Jurkat, Clone E6-1 (cell line): ENCODE data around the gene SHB.

Source experiments
- DNase-seq: peaks from one replicate; pipeline ENCODE4 v3.0.0-alpha.2; 2011; ENCODE audit warnings: low read depth, low spot score
- H3K4me3 ChIP-seq: 2 replicates; pipeline ENCODE4 v1.5.1; 2011; ENCODE audit warnings: mild to moderate bottlenecking, low read length, control low read depth, moderate library complexity

SHB gene

GRCh38 chr9:38090170-38090569 lies 21.1 kb upstream of the SHB start:
- no peak overlapping the region for H3K4me3 ChIP-seq
- DNase-seq: no peak

GRCh38 chr9:38089387-38090165 lies 20.5 kb upstream of the SHB start:
- no peak overlapping the region for H3K4me3 ChIP-seq
- DNase-seq: no peak

GRCh38 chr9:38088006-38088925 lies 19.2 kb upstream of the SHB start:
- DNase-seq: no peak

GRCh38 chr9:38086496-38086895 lies 17.5 kb upstream of the SHB start:
- DNase-seq: no peak
- H3K4me3 ChIP-seq: no peak overlapping the region

More at GRCh38 chr9:38088006-38088925, 19.2 kb upstream of the SHB start:
- no peak overlapping the region for H3K4me3 ChIP-seq

- H3K4me3 ChIP-seq: no peak overlapping the region
- no peak for DNase-seq
Measured at GRCh38 chr9:38085308-38085707, 16.3 kb upstream of the SHB start.

GRCh38 chr9:38084556-38084880 lies 15.5 kb upstream of the SHB start:
- no peak overlapping the region for H3K4me3 ChIP-seq
- no peak for DNase-seq

- no peak for DNase-seq
- H3K4me3 ChIP-seq: no peak overlapping the region
Measured at GRCh38 chr9:38083858-38084555, 15.0 kb upstream of the SHB start.

GRCh38 chr9:38082446-38083287 lies 13.6 kb upstream of the SHB start:
- no peak for DNase-seq
- no peak overlapping the region for H3K4me3 ChIP-seq

GRCh38 chr9:38081356-38082108 lies 12.5 kb upstream of the SHB start:
- DNase-seq: no peak

GRCh38 chr9:38079461-38080031 lies 10.5 kb upstream of the SHB start:
- no peak for DNase-seq

More at GRCh38 chr9:38081356-38082108, 12.5 kb upstream of the SHB start:
- no peak overlapping the region for H3K4me3 ChIP-seq

GRCh38 chr9:38075272-38075671 lies 6.2 kb upstream of the SHB start:
- DNase-seq: no peak
- no peak overlapping the region for H3K4me3 ChIP-seq

More at GRCh38 chr9:38079461-38080031, 10.5 kb upstream of the SHB start:
- H3K4me3 ChIP-seq: no peak overlapping the region

- no peak overlapping the region for H3K4me3 ChIP-seq
- DNase-seq: no peak
Measured at GRCh38 chr9:38074441-38074961, 5.5 kb upstream of the SHB start.

- H3K4me3 ChIP-seq: no peak overlapping the region
- DNase-seq: no peak
Measured at GRCh38 chr9:38073882-38074281, 4.9 kb upstream of the SHB start.

GRCh38 chr9:38071470-38072134 lies 2.6 kb upstream of the SHB start:
- H3K4me3 ChIP-seq: no peak overlapping the region
- no peak for DNase-seq

- no peak for DNase-seq
- peak overlapping the region; percentile 60 for H3K4me3 ChIP-seq
Measured at GRCh38 chr9:38067859-38068681, 957 bp downstream of the SHB start.
